GM21619 (cell line): ENCODE data around the gene POU6F2.
"Not testable (repeated sequence)": the region's sequence is repeated elsewhere in the genome, so short reads cannot be mapped to it uniquely, and the experiment has no call there.

Experiments
- ATAC-seq: cut with Tn5 transposase; IDR thresholded peaks from one replicate; pipeline ENCODE4 v1.9.1; 2021; ENCODE audit not compliant: unreplicated experiment

The POU6F2 gene

DNA sequence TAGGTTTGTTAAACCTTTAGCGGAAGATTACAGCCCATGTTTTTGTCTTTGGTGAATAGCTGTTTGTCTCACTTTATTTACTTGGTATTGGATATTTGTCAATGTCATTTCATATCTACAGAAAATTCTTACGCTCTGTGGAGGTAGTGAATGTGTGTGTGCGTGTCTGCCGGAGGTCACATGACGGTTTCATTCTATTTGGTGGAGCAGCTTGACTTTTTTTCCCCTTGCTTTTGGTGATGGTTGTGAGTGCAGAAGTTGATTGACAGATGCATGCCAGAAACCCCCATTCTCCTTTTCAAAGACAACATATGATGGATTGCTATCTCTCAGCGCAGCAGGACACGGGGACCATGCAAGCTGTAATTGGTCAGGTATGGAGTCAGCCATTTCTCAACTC lies at the start of gene POU6F2:
POU6F2 (plus strand) TSS at position 225 of the 400 bp plus-strand sequence; CDS start at position 270, 45 bp downstream.
- no peak for ATAC-seq

DNA sequence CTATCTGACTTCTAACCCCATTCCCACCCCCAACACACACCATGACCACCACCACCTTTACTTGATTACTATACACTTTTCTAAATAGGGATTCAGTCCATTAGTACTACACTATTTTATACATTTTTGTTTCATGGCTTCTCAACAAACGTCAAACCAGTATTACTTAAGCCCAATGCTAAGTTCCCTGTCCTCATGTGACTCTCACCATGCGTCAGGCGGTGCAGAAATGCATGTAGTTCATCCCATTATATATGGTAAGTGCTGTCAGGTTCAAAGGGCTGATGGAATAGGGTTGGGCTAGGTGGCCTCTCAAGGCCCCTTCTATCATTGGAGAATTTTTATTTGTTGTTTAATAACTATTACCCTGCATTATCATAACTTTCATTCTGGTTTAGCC lies 49.2 kb upstream of the POU6F2 start:
- no peak for ATAC-seq

DNA sequence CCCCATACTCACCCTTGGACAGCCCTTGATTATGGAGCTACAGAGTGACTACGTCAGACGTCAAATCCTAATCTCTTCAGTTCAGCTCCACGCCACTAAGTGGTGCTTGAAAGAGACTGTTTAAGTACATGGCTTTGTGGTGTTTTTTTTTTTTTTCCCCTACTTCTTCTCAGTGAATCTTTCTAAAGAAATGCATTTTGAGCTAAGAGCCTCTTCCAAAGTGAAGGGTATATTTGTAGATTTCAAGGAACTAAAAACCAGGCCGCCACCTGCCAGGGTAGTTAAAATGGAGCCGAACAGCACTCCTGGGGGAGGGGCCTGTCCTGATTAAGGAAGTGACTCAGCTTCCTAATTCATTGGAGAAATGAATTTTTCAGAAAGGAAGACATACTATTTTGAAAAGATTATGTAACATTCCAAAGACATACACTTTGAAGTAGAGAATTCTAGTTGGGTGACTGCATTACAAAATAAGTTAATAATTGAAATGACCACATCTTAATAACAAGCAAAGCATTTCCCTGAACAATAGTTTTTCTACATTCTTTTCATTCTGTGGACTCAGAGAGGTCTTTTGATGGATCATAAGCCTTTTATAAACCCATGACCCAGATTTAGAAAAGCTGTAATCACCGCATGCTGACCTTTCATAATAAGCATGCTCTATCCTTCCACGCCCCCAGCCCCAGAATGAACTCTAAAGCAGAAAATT lies 48.1 kb upstream of the POU6F2 start:
- no peak for ATAC-seq

DNA sequence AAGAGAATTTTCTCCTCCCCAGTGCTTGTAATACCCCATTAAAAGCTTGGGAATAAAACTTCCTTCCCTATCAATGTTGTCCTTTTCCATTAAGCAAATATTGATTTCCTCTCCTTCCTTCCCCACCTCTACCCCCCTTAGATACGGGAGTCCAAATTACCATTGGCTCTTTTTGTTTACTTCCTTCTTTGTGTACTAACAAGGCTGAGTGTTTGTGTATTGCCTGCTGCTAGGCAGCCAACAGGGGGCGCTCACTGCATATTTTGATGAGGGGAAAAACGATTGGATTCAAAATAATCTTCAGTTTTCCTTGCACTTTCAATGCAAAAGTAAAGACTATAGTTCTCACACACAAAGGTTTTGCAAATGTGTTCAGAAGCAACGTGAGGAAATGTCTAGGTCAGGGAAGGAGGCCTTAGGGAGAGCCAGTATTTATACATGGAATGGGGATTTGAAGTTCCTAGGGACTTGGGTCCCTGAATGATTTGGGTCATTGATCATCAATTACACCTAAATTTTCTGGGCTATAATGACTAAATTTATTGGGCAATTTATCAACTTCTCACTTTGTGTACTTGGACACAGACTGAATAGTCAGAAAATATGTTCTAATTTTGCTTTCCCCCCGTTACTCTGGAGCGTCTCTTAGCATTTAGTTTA lies 45.1 kb upstream of the POU6F2 start:
- peak; percentile 87 for ATAC-seq

DNA sequence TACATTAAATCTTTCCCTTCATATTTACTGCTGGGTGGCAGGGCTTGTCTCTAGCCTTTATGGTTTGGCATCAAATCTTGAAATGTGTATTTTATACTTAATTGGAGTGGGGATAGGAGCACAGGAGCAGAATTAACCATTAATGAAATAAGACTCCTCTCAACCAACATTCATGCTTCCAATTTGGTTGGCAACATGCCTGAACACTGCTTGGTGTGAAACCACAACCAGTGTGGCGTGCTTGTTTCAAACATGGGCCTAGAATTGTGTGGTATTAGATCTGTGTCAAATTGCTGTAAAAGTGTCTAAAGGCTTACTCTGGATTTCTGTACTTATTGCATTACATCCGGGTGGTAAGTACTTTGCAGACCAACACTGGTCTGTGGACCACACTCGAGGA lies 43.7 kb upstream of the POU6F2 start:
- no peak for ATAC-seq

DNA sequence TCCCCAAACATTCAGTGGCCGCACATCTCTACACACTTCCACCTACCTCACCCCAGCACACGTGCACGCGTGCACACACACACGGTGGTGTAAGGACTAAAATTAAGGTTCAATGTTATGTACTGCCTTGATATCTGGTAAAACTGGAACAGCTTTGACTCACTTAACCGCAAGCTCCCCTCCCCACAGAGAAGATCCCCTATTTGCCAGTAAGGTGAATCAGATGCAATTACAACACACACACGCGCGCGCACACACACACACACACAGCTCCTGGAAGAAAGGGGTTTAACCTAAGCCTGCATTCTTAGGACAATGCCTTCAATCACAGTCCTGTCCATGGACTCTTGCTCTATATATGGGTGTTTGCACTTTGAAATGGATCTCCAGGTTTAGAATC lies 43.2 kb upstream of the POU6F2 start:
- no peak for ATAC-seq

GRCh38 chr7:38936641-38937040 lies 41.1 kb upstream of the POU6F2 start:
- ATAC-seq = no peak

DNA sequence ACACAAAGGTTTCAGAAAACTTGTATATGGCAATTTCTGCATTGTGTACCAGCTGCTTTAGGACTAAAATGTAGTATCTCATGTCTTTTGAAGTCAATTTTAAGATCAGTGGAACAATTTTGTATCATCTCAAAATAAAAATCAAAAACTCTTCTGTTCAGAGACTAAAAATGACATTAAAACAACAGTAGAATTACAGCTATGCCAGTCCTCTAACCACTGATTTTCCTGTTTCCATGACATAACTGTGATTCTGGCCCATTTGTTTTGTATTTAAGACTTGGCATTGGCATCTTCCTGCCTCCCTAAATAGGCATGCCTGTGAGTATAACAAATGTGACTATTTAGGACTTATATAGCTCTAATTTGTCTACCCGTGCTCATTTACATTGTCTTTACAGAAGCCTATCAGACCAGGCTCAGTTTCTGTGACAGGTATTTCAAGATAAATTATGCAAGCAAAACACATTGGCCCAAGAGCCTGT lies 39.7 kb upstream of the POU6F2 start:
- no peak for ATAC-seq

- no peak for ATAC-seq
Observed at GRCh38 chr7:38938589-38938988, 39.1 kb upstream of the POU6F2 start.

DNA sequence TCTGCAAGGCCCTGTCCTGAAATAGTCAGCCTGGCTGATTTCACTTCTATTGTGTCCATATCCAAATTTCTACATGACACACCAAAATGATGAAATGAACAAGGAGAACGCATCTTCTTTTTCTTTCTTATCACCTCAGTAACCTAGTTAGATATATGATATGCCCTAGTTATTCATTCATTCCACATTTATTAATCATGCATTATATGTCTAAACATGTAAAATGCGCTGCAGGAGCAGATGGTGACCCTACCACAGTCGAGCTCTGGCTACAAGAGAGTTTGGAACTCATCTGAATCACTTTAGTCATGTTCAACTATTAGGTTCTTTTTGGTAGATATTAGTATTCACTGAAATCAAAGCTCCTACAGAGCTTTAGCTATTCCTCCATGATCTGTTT lies 36.9 kb upstream of the POU6F2 start:
- ATAC-seq = no peak

- no peak for ATAC-seq
Observed at GRCh38 chr7:38942431-38943051, 35.2 kb upstream of the POU6F2 start.

- not testable (repeated sequence) for ATAC-seq
Observed at GRCh38 chr7:38947541-38947940, 30.2 kb upstream of the POU6F2 start.

DNA sequence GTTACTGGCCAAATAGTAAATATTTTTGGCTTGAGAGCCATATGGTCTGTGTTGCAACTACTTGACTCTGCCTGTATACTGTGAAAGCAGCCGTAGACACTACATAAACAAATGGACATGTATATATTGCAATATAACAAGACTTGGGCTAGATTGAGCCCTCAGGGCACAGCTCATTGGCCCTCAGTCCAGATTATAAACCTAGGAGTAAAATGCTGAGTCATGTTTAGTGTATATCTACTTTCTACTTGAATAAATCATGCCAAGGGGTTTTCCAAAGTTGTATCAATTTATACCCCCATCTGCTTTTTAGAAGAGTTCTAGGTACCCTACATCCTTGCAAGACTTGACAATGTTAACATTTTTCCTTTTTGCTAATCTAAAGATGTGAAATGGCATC lies 27.4 kb upstream of the POU6F2 start:
- no peak for ATAC-seq

- no peak for ATAC-seq
Observed at GRCh38 chr7:38951213-38951612, 26.5 kb upstream of the POU6F2 start.

GRCh38 chr7:38953227-38953626 lies 24.5 kb upstream of the POU6F2 start:
- ATAC-seq = no peak

GRCh38 chr7:38953971-38954370 lies 23.7 kb upstream of the POU6F2 start:
- no peak for ATAC-seq

- no peak for ATAC-seq
Observed at GRCh38 chr7:38955892-38956291, 21.8 kb upstream of the POU6F2 start.

DNA sequence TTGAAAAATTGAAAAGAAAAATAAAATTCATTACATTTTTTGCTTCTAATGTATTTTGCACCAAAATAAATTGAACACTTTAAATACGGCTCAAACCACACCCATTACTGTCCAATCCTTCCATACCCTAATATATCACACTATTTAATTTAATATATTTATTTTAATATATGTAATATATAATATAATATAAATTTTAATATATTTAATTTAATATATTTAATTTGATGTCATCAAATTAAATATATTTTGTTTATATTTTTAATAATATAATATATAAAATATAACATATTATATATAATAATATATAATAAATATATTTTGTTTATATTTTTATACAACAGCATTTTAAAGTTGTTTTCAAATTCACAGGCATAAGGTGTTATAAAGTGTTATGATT lies 15.7 kb upstream of the POU6F2 start:
- no peak for ATAC-seq

DNA sequence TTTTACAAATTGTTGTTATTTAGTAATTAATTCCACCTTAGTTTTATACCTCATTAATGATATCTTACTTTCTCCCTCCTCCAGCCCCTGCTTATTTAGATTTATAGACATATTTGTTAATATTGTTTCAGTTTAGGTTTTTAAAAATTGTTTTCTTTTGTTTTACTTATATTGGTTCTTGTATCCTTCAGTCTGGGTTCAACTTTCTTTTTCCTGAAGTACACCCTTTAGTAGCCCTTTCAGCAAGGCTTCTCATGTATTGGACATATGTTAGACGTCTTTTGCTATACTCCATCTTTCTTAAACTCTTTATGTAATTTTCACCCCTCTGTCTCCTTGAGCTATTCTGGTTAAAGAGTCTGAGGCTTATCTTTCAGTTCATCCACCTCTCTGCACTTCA lies 12.8 kb upstream of the POU6F2 start:
- ATAC-seq = no peak

DNA sequence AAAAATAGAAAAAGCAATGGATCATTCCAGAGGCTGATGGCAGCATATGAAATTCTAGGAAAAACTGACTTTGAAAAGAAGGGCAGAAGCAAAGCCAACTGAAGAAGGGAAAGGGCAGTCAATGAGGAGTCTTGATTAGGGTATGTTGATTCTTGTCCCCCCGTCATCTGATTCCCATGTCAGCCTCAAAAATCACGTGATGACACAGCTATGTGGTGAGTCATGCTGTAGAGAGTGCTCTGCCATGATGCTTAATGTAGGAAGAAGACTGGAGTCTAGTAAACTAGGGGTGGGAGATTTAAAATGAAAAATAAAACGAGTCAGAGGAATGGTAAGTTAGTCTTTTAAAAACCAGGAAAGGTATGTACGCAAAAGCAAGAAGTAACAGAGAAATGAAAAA lies 3.9 kb upstream of the POU6F2 start:
- no peak for ATAC-seq

GRCh38 chr7:38975944-38976392 lies 1.7 kb upstream of the POU6F2 start:
- no peak for ATAC-seq

DNA sequence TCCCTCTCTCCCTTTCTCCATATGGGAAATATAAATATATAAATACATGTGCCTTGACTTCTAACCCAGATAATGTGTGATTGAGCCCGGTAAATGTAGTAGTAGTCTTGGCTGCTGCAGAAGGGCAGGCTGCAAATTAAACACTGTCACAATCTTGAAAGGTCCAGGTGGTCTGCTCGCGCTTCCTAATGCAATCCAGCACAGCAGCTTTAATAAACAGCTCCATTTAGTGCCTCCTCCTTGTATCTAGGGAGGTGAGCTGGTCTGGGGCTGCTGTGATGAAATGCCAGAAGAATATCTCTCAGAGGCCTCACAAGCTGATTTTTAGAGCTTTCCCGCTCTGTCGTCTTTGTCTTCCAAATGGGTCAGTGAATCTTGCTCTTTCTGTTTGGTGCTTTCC lies 782 bp downstream of the POU6F2 start:
- ATAC-seq = no peak
